Tibial nerve (tissue), 3 donors: ENCODE measurements around the gene CUEDC1.

Experiments used
- CTCF ChIP-seq, 5 experiments: fragments of 200-600 bp in 3 of 5; fragments of 450-650 bp in 2 of 5; sonication (generic) in 3 of 5; IDR thresholded peaks; one replicate each; pipeline ENCODE4 v1.5.1; 2016 to 2019; ENCODE audit warnings: antibody characterized with exemption in 5 of 5, mild to moderate bottlenecking in 3 of 5, moderate library complexity in 2 of 5
- POLR2A ChIP-seq, 2 donors: fragments of 450-650 bp; IDR thresholded peaks; one replicate each; pipeline ENCODE4 v1.6.1; 2017; ENCODE audit warnings: antibody characterized with exemption in 2 of 2, mild to moderate bottlenecking in 2 of 2, moderate library complexity in 2 of 2

- TF ChIP-seq CTCF (IDR thresholded peaks at IDR 0.05) = no peak
- TF ChIP-seq POLR2A (IDR thresholded peaks at IDR 0.05) = no peak
Measured at GRCh38 chr17:58002973-58003372, 47.8 kb upstream of the CUEDC1 start.
